ENCODE data around the gene GRK4.

- no peak for TF ChIP-seq CTCF (IDR thresholded peaks at IDR 0.05)
- no peak for TF ChIP-seq EP300 (IDR thresholded peaks at IDR 0.05)
Observed at GRCh38 chr4:2949782-2950125, 13.6 kb upstream of the GRK4 start.

All from upper lobe of left lung (tissue), 4 donors.